HFFc6 (cell line): ENCODE data around the gene PLD1. TPM values are rescaled to one million over a fixed set of nuclear protein-coding genes. Genes with fewer than 3 reads are reported as not detected.

Experiments
- DNase-seq: peaks from one replicate; pipeline ENCODE4 v3.0.0-alpha.2; 2018
- H3K27ac Mint-ChIP-seq: 2 replicates; pipeline ENCODE4 v1.8.0; 2020; ENCODE audit warnings: mild to moderate bottlenecking, mixed read lengths
- H3K27me3 Mint-ChIP-seq: 2 replicates; pipeline ENCODE4 v1.8.0; 2021; ENCODE audit warnings: mild to moderate bottlenecking, moderate library complexity, mixed read lengths; ENCODE audit not compliant: insufficient read depth
- H3K36me3 Mint-ChIP-seq: 2 replicates; pipeline ENCODE4 v1.8.0; 2021; ENCODE audit warnings: low read depth, mixed read lengths
- H3K4me1 Mint-ChIP-seq: 2 replicates; pipeline ENCODE4 v1.8.0; 2020; ENCODE audit warnings: low read depth, mixed read lengths
- H3K4me3 Mint-ChIP-seq: 2 replicates; pipeline ENCODE4 v1.8.0; 2020; ENCODE audit warnings: mild to moderate bottlenecking, moderate library complexity, mixed read lengths
- H3K9me3 Mint-ChIP-seq: 2 replicates; pipeline ENCODE4 v1.8.0; 2020; ENCODE audit warnings: mild to moderate bottlenecking, mixed read lengths
- CTCF ChIP-seq: fragments of 200-600 bp; sonication (generic); IDR thresholded peaks from 2 replicates; pipeline ENCODE4 v1.5.0; 2021; ENCODE audit warnings: antibody characterized with exemption, mild to moderate bottlenecking
- total RNA-seq, 6 experiments: library from RNA; stranded (reverse); fragmentation: NEBNext Ultra II Directional; extraction: Animal tissue kit (Norgen Biotek cat#: 25700); gene quantifications; 2 replicates in 1 of 6; 3 replicates in 5 of 6; pipeline ENCODE4 v1.2.3, GENCODE V29; 2021

PLD1 gene
- total RNA-seq, 6 experiments from 2014 or later: 4.1 to 6.0 (median 5.3) TPM

GRCh38 chr3:171648069-171648468 is 162.2 kb downstream of the PLD1 start:
- H3K27me3 Mint-ChIP-seq: peaks cover 2% of the 10 kb centered on the region; the same call in 1 of the 2 replicates
- H3K27ac Mint-ChIP-seq: no peak overlapping the region
- no peak overlapping the region for H3K4me3 Mint-ChIP-seq
- no peaks in the 10 kb centered on the region for H3K9me3 Mint-ChIP-seq
- DNase-seq: no peak
- H3K36me3 Mint-ChIP-seq: no peaks in the 10 kb centered on the region; the same call in 1 of the 2 replicates
- TF ChIP-seq CTCF: no peak
- H3K4me1 Mint-ChIP-seq: peaks cover 12% of the 10 kb centered on the region; the same call in 1 of the 2 replicates

- peaks cover 2% of the 10 kb centered on the region; the same call in 1 of the 2 replicates for H3K27me3 Mint-ChIP-seq
- no peak overlapping the region for H3K4me3 Mint-ChIP-seq
- no peaks in the 10 kb centered on the region; the same call in 1 of the 2 replicates for H3K36me3 Mint-ChIP-seq
- H3K27ac Mint-ChIP-seq: no peak overlapping the region
- DNase-seq: peak; percentile 62
- H3K9me3 Mint-ChIP-seq: no peaks in the 10 kb centered on the region
- peaks cover 12% of the 10 kb centered on the region; the same call in 1 of the 2 replicates for H3K4me1 Mint-ChIP-seq
- TF ChIP-seq CTCF: peak; percentile 83
Measured at GRCh38 chr3:171646357-171647133, 163.7 kb downstream of the PLD1 start.

- Mint-ChIP-seq H3K27me3 (peaks cover 2% of the 10 kb centered on the region; the same call in 1 of the 2 replicates), H3K9me3 (no peaks in the 10 kb centered on the region), H3K4me3 (no peak overlapping the region), H3K36me3 (no peaks in the 10 kb centered on the region), H3K4me1 (peaks cover 25% of the 10 kb centered on the region), H3K27ac (no peak overlapping the region)
- TF ChIP-seq CTCF: no peak
- no peak for DNase-seq
Measured at GRCh38 chr3:171644681-171645080, 165.6 kb downstream of the PLD1 start.

DNA sequence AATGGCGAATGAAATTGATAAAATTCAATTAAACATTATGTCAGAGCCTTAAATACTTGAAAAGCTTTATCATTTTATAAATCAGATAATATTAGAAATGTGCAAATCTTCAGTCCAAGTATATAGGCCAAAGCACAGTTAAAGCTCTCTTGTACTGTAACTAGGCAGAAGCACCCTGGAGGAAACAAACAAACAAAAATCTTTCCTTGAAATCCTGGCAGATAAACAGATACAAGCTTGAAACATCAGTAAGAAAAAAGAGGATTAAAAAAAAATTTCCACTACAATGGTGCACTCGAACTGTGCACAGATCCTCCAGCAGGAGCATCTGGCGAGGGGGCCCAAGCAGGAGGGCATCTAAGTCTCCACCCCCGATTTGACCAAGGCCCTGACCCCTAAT is 166.6 kb downstream of the PLD1 start:
- H3K9me3 Mint-ChIP-seq: no peaks in the 10 kb centered on the region
- peaks cover 2% of the 10 kb centered on the region; the same call in 1 of the 2 replicates for H3K27me3 Mint-ChIP-seq
- no peak overlapping the region for H3K4me3 Mint-ChIP-seq
- peaks cover 26% of the 10 kb centered on the region for H3K4me1 Mint-ChIP-seq
- H3K27ac Mint-ChIP-seq: no peak overlapping the region
- no peaks in the 10 kb centered on the region for H3K36me3 Mint-ChIP-seq
- DNase-seq: no peak
- no peak for TF ChIP-seq CTCF

GRCh38 chr3:171643033-171643432 is 167.2 kb downstream of the PLD1 start:
- Mint-ChIP-seq H3K9me3 (no peaks in the 10 kb centered on the region), H3K27me3 (no peaks in the 10 kb centered on the region), H3K4me1 (peaks cover 26% of the 10 kb centered on the region), H3K4me3 (no peak overlapping the region), H3K27ac (no peak overlapping the region), H3K36me3 (no peaks in the 10 kb centered on the region)
- no peak for DNase-seq
- TF ChIP-seq CTCF: no peak
